Measurements from ENCODE around the gene ERBB2. TPM values are rescaled to one million over a fixed set of nuclear protein-coding genes. Genes with fewer than 3 reads are reported as not detected.

The ERBB2 gene
- total RNA-seq (2022; extraction: Qiagen RNA extraction), result 29.6 to 39.0 TPM (median 38.1 TPM) in 5 replicates

DNA sequence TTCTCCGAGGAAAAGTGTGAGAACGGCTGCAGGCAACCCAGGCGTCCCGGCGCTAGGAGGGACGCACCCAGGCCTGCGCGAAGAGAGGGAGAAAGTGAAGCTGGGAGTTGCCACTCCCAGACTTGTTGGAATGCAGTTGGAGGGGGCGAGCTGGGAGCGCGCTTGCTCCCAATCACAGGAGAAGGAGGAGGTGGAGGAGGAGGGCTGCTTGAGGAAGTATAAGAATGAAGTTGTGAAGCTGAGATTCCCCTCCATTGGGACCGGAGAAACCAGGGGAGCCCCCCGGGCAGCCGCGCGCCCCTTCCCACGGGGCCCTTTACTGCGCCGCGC, at the start of gene ERBB2:
Gene ERBB2 (plus strand): TSS at position 247 of the 330 bp plus-strand sequence. CDS start 175 bp downstream, outside the sequence.

DNA sequence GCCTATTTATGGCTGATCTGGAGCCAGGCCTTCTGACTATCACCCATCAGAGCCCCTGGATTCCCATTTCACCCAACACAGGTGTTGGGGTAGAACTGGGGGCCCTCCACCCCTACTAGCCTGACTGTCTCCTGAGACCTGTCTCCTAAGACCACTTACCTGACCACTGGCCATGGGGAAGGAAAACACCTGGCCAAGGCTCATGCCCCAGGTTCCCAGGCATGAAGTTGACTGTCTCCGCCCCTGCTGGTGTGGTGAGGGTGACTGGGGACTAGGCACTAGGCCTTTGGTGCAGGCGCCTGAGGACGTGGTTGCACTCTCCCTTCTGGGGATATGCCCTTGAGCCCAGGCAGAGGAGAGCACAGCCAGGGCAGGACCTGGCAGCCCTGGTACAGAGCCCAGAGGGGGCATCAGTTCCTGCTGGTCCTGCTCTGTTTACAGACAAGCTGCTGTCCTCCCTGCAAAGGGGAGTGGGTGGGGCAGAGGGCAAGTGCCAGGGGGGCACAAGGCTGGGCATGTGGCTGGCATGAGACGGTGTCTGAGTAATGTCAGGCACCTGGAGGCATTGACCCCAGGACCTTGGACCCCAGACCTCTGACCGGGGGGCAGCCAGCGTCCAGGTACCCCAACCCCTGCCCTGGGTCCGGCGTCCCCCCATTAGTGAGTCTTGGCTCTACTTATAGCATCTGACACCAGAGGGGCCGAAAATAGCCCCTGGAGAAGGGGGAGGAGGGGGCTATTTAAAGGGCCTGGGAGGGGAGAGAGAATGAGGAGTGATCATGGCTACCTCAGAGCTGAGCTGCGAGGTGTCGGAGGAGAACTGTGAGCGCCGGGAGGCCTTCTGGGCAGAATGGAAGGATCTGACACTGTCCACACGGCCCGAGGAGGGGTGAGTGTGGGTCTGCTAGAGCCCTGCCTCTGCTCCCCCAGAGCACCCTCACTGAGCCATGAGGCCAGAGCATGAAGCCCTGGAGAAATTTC, 35.0 kb upstream of the ERBB2 start, which contains the start of gene TCAP:
Gene TCAP (plus strand): TSS at position 769 of the 981 bp plus-strand sequence. CDS start 11 bp downstream, at position 780.

DNA sequence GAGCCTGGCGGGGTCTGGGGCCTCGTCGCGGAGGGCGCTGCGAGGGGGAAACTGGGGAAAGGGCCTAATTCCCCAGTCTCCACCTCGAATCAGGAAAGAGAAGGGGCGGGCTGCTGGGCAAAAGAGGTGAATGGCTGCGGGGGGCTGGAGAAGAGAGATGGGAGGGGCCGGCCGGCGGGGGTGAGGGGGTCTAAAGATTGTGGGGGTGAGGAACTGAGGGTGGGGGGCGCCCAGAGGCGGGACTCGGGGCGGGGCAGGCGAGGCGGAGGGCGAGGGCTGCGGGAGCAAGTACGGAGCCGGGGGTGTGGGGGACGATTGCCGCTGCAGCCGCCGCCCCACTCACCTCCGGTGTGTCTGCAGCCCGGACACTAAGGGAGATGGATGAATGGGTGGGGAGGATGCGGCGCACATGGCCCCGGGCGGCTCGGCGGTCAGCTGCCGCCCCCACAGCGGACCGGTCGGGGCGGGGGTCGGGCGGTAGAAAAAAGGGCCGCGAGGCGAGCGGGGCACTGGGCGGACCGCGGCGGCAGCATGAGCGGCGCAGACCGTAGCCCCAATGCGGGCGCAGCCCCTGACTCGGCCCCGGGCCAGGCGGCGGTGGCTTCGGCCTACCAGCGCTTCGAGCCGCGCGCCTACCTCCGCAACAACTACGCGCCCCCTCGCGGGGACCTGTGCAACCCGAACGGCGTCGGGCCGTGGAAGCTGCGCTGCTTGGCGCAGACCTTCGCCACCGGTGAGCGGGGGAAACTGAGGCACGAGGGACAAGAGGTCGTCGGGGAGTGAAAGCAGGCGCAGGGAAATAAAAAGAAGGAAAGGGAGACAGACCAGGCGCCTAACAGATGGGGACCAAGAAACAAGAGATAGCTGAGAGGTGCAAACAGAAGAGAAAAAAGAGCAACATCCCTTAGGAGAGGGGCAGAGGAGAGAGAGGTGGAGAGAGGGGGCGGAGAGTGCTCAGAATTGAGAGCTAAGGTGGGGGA, 31.6 kb upstream of the ERBB2 start, which contains the start of gene PNMT:
Gene PNMT (plus strand): TSS at position 509 of the 980 bp plus-strand sequence. CDS start 23 bp downstream, at position 532.

DNA sequence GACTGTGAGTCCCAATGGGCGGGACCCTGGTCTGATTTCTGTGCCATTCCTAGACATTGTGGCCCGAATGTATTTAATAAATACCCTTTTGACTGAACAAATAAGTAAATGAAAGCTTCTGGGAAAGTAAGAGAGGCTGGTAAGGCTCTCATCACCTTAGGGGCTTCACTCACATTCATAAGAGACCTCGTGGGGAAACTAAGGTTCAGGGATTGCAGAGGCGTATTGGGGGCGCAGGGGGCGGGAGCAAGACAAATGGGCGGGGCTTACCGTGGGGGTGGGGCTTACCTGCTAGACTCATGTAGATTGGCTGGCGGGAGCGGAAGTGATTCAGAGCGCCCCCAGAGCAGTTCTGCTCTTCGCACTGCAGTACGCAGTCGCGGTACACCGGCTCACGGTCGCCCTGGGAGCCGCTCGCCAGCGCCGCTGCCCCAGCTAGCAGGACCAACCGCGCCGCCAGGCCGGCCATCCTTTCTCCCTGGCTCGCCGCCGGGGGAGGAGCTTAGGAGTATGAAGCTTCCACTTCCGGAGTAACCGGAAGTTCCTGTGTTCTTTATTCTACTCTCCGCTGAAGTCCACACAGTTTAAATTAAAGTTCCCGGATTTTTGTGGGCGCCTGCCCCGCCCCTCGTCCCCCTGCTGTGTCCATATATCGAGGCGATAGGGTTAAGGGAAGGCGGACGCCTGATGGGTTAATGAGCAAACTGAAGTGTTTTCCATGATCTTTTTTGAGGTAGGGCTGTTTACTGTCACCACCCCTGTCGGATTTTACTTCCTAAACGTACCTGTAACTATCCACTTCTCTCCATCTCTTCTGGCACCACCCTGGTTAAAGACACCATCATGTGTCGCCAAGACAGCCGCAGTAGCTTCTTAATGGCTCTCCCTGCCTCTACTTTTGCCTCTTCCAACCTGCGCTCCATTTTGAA, 12.1 kb upstream of the ERBB2 start, which contains the start of gene PGAP3:
Gene PGAP3 (minus strand): TSS at position 512 of the 929 bp plus-strand sequence. CDS start 43 bp downstream, at position 469.

DNA sequence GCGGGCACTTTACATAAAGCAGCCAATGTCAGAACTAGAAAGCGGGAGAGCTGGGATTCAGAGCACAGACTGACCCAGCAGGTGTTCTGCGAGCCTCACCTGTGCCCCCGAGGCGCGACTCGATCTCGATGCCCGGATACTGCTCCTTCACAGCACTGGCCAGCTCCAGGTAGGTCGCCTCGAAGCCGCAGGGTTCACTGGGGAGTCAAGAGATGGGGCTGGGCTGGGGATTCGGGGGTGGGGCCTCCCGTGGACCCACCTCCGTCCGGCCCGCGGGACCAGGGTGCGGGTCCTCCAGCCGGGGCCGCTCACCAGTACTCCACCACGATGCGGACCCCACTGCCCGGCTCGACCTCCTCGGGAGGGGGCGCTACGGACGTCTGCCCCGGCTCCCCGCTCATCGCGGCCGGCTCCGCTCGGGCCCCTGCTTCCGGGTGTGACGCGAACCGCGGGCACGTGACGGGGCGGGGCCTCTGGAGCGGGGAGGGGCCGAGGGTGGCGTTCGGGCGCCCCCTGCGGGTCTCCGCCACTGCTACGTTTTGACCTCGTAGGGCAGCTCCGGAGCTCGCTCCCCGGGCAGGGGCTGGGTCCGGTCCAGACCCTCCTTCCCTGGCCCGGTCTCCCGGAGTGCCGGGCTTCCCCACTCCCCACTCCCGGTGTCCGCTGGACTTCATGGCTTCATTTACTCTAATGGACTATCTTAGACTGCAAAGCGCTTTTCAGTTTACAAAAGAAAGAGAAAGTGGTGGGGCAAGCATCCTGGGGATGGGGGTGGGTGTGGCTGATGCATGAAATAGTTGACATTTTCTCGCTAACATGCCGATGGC, 30.4 kb downstream of the ERBB2 start, which contains the start of gene MIEN1:
Gene MIEN1 (minus strand): TSS at position 438 of the 827 bp plus-strand sequence. CDS start 37 bp downstream, at position 401.

DNA sequence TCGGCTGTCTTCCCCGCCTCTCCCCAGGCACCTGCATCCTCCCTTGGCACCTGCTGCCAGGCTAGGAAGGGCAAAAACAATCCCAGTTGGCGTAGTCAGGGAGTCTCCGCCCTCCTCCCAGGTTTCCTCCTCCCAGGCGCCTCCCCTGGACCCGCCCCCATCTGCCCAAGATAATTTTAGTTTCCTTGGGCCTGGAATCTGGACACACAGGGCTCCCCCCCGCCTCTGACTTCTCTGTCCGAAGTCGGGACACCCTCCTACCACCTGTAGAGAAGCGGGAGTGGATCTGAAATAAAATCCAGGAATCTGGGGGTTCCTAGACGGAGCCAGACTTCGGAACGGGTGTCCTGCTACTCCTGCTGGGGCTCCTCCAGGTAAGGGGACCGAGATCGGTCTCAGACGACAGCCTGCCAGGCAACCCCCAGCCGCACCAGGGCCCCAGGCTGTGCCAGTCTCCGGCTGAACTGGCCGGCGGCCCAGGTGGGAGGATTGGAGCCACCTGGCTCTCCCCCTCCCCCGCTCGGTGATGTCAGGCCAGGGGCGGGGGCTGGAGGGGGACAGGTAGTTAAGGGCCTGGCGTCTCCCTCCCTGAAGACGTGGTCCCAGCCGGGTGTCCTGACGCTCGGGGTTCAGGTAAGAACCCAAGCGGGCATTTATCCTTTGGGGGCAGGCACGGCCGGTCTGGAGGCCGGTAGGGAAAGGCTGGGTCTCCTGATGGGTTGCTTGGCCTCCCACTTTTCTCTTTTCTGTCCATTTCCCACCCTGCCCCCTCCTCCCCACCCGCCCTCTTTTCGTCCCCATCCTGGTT, 38.1 kb downstream of the ERBB2 start, which contains the start of gene GRB7:
Gene GRB7 (plus strand): TSS at position 179 of the 808 bp plus-strand sequence. CDS start 4,364 bp downstream, outside the sequence.

Other genes starting within 250 kb of the ERBB2 start
- 25.2 to 34.2 TPM (median 31.3 TPM) in 5 replicates for gene MED1, start 248.8 kb upstream of the ERBB2 start, total RNA-seq (2022; extraction: Qiagen RNA extraction)
- gene CDK12, start 238.6 kb upstream of the ERBB2 start, total RNA-seq (2022; extraction: Qiagen RNA extraction), result 31.4 to 38.5 TPM (median 36.8 TPM) in 5 replicates
- gene NEUROD2, start 92.1 kb upstream of the ERBB2 start, total RNA-seq (2022; extraction: Qiagen RNA extraction), result 0.05 TPM in 1 of 5 replicates, not detected in the others
- gene PPP1R1B, start 73.1 kb upstream of the ERBB2 start, total RNA-seq (2022; extraction: Qiagen RNA extraction), result 0.09 TPM in 1 of 5 replicates, not detected in the others
- 53.6 to 62.7 TPM (median 60.6 TPM) in 5 replicates for gene STARD3, start 62.9 kb upstream of the ERBB2 start, total RNA-seq (2022; extraction: Qiagen RNA extraction)
- gene TCAP, start 34.7 kb upstream of the ERBB2 start, total RNA-seq (2022; extraction: Qiagen RNA extraction), result 0.52 to 1.4 TPM (median 0.92 TPM) in 5 replicates
- gene PNMT, start 31.6 kb upstream of the ERBB2 start, total RNA-seq (2022; extraction: Qiagen RNA extraction), result 0.13 to 0.21 TPM (median 0.20 TPM) in 3 of 5 replicates, not detected in the others
- gene PGAP3, start 12.0 kb upstream of the ERBB2 start, total RNA-seq (2022; extraction: Qiagen RNA extraction), result 6.7 to 8.3 TPM (median 8.1 TPM) in 5 replicates
- 89.2 to 101 TPM (median 94.6 TPM) in 5 replicates for gene MIEN1, start 30.5 kb downstream of the ERBB2 start, total RNA-seq (2022; extraction: Qiagen RNA extraction)
- gene GRB7, start 37.9 kb downstream of the ERBB2 start, total RNA-seq (2022; extraction: Qiagen RNA extraction), result 3.9 to 7.3 TPM (median 6.6 TPM) in 5 replicates
- not detected in 5 replicates for gene IKZF3, start 164.2 kb downstream of the ERBB2 start, total RNA-seq (2022; extraction: Qiagen RNA extraction)
- gene ZPBP2, start 168.1 kb downstream of the ERBB2 start, total RNA-seq (2022; extraction: Qiagen RNA extraction), result not detected in 5 replicates
- gene GSDMB, start 218.6 kb downstream of the ERBB2 start, total RNA-seq (2022; extraction: Qiagen RNA extraction), result 1.9 to 2.8 TPM (median 2.4 TPM) in 5 replicates
- gene ORMDL3, start 227.5 kb downstream of the ERBB2 start, total RNA-seq (2022; extraction: Qiagen RNA extraction), result 30.9 to 48.5 TPM (median 42.9 TPM) in 5 replicates
- gene LRRC3C, start 227.7 kb downstream of the ERBB2 start, total RNA-seq (2022; extraction: Qiagen RNA extraction), result not detected in 5 replicates